HG02588 (cell line): Measurements from ENCODE around the gene SLC15A5.

Source experiments
- ATAC-seq: cut with Tn5 transposase; IDR thresholded peaks from one replicate; pipeline ENCODE4 v1.9.1; 2021; ENCODE audit warnings: mild to moderate bottlenecking, moderate library complexity; ENCODE audit not compliant: unreplicated experiment

The SLC15A5 gene

DNA sequence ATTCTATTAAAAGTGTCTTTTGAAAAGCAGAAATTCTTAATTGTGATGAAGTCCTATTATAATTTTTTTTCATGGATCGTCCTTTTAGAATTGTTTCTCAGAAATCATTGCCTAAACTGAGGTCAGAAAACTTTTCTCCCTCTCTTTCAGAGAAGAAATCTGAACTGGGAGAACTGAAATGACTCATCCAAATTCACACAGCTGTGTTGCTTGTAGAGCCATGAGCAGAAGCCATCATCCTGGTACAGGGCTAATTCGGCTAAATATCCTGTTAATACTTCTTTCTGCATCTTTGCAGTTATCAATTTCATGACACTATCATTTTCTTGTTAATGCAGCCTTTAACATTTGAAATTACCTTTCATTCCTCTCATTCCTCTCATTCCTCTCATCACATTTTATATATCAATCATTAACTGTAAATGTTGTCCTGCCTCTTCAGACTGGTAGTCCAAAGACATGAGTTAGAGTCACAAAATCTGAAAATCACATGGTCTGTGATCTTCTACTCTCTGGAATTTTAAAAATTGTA, 15.5 kb downstream of the SLC15A5 start:
- no peak for ATAC-seq

DNA sequence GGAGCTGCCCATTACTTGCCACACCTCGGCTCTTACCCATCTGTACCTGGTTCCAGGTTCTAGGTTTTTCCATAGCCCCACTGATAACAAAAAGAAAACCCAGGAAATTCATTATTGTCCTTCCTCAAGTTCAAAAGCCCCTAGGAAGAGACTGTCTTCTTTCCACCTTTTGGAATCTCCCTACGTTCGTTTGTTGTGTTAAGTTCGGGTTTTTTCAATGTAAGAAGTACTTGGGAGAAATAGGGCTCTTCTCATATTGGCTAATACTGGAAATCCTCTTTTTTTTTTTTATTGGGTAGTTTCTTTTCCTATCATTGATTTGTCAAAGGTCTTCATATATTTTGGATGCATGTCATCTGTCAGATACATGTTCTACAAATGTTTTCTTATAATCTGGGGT, 17.3 kb downstream of the SLC15A5 start:
- no peak for ATAC-seq

DNA sequence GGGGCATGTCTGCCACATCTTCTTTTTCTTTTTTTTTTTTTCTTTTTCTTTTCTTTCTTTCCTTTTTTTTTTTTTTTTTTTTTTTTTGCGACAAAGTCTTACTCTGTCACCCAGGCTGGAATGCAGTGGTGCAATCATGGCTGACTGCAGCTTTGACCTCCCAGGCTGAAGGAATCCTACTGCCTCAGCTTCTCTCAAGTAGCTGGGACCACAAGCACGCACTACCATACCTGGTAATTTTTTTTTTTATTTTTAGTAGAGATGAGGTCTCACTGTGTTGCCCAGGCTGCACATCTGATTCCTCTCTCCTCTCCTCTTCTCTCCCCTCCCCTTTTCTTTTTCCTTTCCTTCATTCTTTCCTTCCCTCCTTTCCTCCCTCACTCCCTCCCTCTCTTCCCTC, 18.5 kb downstream of the SLC15A5 start:
- ATAC-seq: no peak

DNA sequence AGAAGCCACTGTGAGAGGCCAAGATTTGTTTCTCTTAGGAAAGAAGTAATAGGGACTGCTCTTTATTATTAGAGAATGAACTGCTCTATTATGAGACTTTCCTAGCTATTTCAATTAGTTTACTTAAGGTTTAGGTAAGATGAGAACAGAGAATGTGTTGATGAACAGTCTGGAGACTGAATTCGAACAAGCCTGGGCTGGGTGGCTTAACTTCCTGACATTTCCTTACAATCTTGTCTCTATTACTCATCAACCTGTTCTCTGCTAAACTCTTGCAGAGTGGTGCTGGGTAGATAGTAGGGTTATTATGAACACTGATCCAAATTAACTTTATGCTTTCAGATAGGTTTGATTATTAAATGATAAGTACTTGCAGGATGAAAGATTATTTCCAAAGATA, 31.2 kb downstream of the SLC15A5 start:
- no peak for ATAC-seq

DNA sequence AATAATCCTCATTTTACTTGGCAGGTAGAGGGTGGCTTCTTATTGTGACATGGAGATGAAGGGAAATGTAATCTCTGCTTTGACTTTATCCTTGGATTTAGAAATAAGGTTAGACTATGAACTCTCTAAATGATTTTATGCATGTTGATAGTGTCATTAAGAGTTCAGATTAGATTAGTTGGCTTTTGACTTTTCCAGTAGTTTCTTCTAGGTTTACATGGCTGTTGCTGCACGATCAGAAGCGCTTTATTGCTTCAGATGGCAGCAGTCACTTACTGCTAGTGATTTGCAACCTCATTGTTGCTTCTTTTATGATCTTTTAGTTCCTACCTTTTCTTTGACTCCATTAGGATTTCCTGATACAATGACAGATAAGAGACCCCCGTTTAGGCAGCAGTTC, 32.3 kb downstream of the SLC15A5 start:
- no peak for ATAC-seq

DNA sequence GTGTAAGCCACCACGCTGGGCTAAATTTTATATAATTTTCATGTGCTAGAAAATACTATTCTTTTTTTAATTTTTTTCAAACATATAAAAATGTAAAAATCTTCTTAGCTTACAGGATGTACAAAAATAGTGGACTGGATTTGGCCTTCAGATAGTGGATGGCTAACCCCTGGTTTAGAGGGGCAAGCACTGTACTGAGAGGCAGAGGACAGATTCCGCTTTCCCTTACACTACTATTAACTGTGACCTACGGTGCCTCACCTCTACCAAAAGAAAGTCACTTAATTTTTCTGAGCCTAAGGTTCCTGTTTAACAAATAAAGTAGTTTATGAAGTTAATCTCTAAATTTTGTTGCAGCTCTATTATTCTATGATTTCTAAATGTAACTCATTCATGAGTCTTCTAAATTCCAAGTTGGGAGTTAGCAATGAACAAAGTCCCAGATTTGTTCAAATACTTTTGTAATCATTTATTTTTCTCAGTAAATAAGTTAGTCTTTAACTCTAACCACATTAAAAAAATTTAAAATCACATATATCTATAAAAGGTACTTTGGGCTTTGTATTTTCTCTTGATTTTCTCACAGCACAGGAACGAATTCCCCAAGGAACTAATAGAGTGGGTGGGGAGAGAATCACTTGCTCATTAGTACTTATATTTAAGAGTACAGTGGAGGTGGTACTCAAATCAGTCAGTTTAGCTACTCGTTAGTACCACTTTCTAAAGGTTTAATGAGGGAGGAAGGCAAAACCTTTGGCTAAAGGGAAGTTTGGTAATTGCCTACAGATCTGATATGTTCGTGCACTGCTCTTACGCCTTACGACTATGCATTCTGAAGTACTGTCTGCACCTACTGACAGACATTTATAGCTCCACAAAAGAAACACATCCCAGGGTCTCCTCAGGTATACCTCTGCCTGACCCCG, 33.7 kb downstream of the SLC15A5 start:
- ATAC-seq: no peak

DNA sequence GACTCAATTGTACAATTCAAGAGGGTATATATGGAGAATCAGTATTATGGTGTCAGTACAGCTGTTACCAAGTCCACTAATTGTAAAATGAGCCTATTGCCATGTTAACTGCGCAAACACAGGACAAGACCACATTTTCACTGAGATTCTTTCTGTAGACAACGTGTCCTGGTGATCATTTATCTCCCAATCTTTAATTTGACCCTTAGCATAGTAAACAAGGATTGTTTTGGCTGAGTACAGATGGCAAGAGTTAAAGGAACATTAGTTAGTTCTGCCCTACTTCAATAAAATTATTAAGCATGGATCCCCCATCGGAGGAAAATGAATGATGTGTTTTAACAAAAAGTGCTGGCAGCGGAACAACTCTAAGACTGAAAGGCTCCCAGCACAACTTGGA, 36.1 kb downstream of the SLC15A5 start:
- ATAC-seq: no peak

DNA sequence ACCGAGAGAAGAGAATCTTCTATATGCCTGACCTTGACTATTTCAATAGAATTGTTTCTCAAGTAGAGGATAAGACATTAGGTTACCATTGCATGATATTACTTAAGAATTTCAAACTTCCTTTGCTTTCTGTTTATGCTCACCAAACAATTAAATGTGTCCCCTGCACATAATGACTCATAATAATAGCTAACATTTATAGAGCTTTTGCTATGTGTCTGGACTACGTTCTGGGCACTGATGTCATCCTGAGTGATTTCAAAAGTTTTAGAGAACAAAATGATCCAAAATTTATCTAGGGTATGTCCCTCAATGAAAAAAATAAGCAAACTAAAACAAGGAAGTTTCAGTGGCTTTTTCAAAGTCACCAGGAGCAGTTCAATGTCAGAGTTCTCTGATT, 38.8 kb downstream of the SLC15A5 start:
- ATAC-seq: no peak

DNA sequence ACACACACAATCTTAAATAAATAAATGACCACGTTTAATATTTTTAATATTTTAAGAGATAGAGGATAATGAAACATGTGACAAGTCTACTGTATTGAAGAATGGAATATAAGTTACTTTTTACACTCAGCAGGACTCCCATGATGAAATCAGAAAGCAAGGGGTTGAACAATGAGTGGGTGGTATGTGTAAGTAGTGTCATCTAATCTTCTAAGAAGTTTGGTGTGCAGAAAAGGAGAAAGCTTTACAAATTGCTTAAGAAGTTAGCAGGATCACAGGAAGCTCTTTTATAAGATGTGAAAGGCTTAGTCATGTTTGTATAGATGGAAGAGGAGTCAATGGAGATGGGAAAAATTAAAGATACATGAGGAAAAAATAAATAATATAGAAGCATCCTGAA, 47.8 kb downstream of the SLC15A5 start:
- no peak for ATAC-seq

DNA sequence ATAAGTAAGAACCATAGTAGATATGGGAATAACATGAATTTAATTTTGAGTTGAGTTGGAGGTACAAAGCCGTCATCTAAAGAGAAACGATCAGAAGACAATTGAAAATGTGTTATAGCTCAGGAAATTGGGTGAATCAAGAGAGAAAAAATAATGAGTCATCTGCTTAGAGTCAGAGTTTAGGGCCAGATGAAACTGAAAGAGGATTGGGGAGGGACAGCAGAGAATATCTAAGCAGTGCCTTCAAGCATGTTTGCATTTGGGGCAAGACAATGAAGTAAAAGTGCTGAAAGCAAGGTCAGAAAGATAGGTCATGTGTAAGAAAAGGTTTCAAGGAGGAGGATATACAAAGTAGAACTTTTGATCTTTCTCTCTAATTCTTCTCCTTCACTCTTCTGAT, 49.4 kb downstream of the SLC15A5 start:
- ATAC-seq: no peak

DNA sequence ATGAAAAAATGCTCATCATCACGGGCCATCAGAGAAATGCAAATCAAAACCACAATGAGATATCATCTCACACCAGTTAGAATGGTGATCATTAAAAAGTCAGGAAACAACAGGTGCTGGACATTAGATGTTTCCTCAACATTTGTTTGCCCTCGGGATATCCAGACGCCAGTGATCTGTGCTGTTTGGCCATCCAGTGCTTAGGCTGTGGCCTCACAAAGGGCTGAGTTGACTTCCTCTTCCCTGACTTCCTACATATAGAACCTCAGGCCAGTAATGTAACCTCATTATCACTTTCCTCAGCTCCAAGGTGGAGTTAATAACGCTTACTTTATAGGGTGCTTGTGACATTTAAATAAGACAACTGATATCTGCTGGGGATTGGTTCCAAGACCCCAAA, 51.8 kb downstream of the SLC15A5 start:
- no peak for ATAC-seq

DNA sequence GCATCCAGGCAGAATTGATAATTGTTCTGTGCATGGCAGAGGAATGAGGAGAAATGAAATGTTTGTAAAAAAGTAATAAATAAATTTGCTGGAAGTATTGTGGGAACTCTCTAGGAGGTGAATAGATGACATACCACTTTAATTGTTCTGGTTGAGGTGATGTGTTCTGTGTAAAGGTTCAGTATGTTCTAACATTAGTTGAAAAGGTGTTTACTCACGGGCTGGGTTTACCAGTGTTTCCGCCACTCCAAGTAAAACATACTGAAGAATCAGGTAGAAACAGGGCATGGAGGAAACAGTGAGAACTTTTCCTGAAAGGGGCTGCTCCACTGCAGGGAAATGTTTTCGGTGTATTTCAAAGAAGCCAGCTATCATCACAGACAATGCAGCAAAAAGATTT, 53.3 kb downstream of the SLC15A5 start:
- ATAC-seq: no peak

DNA sequence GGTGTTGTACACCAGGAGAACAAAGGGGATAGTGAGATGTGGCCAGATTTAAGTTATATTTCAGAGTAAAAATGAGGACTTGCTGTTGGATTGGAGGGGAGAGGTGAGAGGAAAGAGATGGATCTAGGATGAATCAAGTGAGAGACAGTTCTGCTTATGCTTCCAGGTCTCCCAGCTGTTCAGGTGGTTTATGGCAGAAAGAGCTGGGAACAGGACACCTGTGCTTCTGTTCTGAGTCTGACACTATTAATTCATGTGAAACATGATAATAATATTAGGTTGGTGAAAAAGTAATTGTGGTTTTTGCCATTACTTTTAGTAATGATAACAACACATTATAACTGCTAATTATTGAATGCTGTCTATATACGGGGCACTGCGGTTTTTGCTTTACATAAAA, 55.7 kb downstream of the SLC15A5 start:
- no peak for ATAC-seq

DNA sequence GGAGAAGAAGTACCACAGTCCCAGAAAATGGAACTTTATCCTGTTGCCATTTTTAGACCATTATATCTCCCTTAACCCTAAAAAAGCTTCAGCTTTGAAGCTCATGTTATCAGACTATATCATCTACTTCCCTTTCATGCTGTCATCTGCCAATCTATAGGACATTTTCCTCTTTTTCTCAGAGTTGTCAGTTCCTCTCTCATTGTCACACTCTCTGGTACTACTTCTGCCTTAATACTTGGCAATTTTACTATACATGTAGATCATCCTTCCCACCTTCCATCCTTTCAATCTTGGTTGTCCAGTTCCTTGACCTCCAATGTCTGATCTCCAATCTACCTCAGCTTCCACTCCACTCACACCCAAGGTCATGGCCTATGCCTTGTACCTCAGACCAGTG, 57.4 kb downstream of the SLC15A5 start:
- ATAC-seq: no peak

DNA sequence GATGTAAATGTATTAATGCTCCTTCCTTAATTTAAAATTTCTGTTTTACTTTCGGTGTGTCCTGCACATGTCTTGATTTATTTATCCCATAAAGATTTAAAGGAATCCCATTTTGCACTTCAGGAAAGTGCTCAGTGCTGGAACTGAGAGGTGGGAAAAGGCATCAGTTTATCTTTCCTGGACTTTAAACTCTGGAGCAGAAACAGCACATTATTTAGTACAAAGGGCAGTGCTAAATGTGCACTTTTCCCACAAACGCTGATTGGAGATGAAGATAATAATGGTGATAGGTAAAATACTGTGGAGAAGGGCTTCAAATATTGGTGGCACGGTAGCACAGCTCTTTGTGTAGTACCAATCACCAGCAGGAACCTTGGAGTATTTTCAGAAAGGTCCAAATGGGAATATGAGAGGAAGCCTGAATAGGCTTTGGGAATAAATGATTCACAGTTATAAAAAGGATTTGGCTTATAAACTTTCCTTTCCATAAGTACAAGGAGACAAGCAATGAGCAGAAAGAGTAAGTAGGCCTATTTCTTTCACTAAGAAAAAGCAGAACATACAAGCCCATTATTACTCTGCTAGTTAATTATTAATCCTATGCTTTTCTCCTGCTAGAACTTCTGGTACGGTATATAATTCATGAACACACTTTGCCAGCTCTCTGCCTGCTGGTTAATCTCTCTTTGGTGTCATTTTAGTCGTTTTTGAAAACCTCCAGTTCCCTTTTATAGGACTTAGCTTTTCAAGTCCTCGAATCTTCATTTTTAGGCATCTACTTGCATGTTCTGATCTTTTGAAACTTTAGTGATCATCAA, 58.3 kb downstream of the SLC15A5 start:
- no peak for ATAC-seq

DNA sequence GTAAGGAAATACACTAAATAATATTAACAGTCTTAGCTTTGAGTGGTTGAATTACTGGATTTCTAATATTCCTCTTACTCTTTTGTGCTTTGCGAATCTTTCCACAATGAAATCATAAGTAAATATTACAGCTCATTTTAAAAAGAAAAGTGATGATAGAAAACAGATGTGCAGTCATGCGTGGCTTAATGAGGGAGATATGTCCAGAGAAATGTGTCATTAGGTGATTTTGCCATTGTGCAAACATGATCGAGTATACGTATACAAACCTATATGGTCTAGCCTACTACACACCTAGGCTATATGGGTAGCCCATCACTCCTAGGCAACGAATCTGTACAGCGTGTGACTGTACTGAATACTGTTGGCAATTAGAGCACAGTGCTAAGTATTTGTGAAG, 59.3 kb downstream of the SLC15A5 start:
- no peak for ATAC-seq

DNA sequence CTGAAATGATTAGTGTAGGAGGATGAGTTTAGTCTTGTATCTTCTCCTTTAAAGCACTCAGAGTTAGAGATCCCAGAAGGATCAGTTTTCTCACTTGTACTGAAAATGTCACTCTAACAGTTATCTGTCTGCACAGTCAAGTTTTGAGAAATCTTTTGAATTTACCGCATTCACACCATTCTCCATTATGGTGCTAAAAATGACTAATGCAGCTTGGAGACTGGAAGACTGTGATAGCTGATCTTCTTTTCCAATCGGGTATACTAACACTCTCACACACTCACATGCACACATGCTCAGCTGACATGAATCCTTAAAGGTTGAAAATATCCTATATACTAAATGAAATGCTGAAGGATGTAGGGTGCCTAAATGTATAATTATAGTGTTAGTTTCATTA, 65.8 kb downstream of the SLC15A5 start:
- ATAC-seq: no peak

DNA sequence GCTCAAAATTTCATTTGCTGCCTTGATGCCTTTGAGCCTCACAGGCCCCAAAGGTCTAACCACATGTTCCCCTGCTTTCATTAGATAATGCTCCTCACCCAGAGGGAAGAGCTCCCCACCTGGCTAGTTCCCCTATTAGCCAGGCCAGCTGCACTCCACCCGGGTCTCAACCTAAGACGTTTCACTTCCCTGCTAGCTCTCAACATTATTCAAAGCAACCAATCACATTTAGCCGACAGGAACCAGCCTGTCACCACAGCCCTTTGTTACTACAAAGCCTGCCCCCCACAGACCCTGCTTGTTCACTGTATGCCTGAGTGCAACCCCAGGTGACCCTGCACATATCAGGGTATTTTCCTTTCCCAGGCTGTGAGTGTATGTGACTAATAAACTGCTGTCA, 78.6 kb downstream of the SLC15A5 start:
- peak; percentile 94 for ATAC-seq

DNA sequence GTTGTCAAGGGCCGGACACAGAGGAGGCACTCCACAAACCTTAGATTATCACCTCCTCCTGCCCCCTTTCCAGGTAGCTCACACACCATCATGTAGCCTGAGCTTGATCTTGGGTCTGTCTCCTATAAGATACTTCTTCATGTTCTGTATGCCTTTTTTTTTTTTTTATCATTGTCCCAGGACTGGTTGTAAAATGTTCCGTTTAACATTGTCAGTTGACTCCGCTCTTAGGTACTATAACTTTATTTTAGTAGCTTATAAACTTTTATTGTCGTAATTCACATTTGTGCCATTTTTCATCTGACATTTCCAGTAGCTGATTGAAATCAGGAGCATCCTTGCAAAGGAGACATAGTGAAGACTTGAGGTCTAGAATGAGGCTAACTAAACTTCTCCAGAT, 79.9 kb downstream of the SLC15A5 start:
- no peak for ATAC-seq

DNA sequence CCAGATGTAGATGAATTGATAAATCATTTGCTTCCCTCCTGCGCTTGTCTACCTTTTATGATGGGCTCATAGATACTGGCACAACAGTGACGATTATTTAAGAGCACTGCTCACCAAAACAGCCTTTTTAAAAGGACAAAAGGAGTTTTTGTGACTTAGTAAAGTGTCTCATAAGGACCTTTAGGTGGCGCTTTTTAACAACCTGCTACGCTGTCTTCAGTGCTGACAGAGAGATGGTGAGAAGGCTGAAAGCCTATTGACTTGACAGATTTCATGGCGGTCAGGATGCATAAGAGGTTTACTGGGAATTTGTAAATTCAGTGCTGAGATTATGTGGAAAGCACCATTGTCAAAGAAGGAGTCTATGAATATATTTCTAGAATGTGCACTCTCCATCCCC, 87.6 kb downstream of the SLC15A5 start:
- ATAC-seq: no peak

DNA sequence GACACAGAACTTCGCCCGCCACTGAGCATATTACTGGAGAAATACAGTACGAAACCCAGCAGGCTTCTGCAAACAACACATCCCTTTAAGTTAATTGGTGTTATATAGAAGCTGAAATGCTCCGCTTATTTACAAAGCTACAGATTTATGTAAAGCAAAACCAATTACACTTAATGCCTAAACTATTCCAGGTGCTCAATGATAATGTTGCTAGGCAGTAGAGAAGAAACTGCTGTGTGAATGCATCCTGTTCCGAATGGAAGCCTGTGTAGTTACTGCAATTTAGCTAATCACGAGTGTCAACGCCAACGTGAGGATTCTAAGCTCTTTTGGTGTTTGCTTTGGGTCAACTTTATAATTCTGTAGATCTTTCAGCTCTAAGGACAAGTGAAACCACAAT, 89.8 kb downstream of the SLC15A5 start:
- no peak for ATAC-seq

DNA sequence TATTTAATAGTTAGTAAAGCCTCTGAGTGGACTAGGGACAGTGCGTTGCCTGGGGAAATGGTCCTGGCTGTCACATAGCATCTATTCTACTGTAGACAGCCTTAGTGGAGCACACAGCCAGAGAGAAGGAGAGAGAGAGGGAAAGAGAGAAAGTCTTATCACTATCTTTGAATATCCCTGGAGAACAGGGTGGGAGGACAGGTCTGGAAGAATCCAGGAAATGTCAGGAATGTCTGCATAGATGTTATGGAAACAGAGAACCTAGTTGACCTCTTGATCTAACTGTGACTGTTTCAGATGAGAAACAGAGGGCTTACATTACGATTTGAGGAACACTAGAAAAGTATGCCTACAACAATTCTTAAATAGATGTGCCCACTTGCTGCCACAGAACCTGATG, 92.8 kb downstream of the SLC15A5 start:
- ATAC-seq: no peak
